HT1080 (cell line): ENCODE measurements around the gene TBC1D5. TPM values are rescaled to one million over a fixed set of nuclear protein-coding genes. Genes with fewer than 3 reads are reported as not detected.
"Not testable (repeated sequence)": the region's sequence is repeated elsewhere in the genome, so short reads cannot be mapped to it uniquely, and the experiment has no call there.

ENCODE experiments used
- DNase-seq: peaks from one replicate; pipeline ENCODE4 v3.0.0-alpha.2; 2015; ENCODE audit warnings: low read depth
- total RNA-seq: library from RNA; depleted of rRNA; stranded (reverse); fragments of >200 nt; shearing (Covaris generic); gene quantifications from 2 replicates; pipeline ENCODE4 v1.2.3, GENCODE V29; 2014

Gene TBC1D5
- total RNA-seq, 1 experiment from 2014 or later, result 42.2 TPM

DNA sequence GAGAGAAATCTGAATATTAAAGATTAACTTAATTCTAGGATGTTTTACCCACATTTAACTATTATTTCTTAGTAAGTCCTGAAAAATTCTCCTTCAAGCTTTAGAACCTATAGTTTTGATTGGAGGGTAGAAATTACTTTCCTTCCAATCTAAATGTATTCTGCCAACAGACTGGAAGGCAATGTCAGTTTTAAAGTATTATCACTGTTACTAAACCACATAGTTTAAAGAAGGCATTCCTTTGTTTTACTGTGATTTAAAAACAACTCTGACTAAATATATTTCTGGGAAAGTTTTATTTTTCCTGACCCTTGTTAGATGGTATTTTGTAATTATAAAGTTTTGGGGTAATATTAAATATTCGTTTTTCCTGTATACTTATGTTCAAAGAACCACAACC, 382.5 kb downstream of the TBC1D5 start:
- no peak for DNase-seq

DNA sequence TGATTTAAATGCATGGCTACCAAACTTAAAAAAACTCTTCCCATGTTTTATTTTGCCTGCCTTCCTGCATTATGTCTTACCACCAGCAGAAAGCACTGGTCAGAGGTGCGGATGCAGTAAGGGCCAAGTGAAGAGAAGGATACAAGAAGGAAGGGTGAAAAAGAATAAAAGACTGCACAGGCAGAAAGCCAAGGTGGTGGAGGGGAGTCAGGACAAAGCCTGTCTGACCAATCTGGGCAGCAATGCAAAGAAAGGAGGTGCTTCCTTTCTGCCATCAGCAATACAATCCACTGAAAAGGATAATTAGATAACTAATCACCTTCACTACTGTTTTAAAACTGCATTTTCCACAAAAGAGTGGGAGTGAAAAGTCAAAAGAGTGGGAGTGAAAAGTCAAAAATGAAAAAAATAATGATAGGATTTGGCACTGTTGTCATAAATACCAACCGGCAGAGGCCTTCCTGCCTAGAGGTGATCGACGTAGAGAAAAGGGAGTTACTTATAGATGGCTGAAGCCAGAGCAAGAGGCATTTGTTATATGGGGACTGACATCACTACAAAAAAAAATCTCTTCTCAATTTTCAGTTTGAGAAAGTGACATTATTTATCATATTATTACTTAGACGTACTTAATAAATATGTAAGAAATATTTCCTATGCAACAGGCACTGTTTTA, 385.3 kb downstream of the TBC1D5 start:
- no peak for DNase-seq

DNA sequence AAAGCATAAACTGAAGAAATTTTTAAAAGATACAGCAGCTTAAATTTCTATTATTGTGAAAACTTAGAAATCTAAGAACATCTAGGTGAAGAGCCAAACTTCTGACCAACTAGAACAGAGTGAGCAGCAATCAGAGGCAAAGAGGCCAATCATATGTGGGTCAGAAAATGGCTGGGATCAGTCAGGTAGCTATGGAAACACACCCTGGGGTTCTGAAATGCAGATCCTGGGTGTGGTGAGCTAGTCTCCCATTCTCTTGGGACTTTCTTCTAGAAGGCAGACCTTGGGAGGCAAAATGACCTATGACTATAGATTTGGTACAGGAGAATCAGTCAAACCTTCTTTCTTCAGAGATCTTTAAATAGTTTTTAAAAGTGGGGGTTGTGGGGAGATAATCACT, 385.8 kb downstream of the TBC1D5 start:
- no peak for DNase-seq

DNA sequence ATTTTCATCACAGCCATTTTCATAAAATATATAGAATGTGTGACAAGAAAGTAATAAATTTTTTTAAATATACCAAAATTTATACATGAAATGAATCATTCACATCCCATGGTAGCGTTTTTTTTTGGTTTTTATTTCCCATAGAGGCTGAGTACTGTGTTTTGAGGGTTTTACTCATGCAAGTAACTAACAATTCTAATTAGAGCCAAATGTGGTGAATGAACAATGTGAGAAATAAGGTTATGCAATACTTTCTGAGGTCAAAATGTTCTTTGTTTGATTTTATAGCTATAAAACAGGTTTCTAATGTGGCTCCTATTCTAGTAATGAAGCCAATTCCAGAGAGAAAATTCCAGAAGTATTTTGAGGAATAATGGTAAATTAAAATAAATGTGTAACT, 386.8 kb downstream of the TBC1D5 start:
- DNase-seq, result no peak

DNA sequence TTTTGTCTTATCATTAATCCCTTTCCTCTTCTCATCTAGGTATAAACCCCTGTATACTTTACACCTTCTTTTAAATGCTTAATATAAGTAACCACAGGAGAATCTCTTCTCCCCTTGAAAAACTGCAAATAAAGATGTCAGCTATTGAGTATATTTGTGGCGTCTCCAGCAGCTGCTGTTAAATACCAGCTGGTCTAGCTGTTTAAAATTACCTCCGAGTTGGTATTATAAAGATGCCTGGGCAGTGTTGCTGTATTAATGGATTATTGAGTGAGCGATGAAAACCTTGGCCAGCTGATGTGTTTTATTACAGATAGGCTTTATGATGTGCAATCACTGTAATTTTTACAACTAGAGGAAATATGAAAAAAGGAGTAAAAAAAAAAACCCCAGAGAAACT, 388.1 kb downstream of the TBC1D5 start:
- DNase-seq, result no peak

DNA sequence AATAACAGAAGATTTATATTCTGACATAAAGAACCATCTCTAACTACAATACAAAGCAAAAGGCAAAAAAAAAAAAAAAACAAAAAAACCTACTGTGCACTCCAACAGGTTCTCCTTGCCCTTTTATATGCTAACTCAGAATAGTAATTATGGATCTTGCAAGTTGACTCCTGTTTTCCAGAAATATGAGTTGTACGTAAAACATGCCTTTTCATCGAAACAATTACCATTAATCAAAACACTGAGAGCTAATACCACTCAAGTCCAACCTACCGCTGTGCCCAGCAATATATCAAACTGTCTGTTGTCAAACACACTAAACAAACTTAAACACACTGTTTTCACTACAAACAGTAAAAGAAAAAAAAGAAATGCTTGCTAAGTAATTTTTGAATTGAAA, 389.8 kb downstream of the TBC1D5 start:
- DNase-seq, result no peak

DNA sequence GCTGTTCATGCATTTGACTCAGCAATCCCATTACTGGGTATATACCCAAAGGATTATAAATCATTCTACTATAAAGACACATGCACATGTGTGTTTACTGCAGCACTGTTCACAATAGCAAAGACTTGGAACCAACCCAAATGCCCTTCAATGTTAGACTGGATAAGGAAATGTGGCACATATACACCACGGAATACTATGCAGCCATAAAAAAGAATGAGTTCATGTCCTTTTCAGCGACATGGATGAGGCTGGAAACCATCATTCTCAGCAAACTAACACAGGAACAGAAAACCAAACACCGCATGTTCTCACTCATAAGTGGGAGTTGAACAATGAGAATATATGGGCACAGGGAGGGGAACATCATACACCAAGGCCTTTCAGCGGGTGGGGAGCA, 391.2 kb downstream of the TBC1D5 start:
- not testable (repeated sequence) for DNase-seq

DNA sequence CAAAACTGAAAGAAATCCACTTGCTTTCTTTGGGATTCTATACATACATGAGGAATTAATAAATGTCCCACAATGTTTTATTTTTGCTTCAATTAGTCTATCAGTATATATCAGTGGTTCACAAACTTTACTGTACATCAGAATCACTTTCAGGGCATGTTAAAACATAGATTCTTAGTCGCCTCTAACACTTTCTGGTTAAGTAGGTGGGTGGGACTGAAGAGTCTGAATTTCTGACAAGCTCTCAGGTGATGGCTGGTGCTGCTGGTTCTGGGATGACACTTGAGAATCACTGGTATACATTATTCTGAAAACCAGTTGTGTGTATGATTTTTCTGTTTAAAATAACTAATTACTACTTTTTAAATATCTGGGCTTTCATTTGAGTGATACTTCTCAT, 393.3 kb downstream of the TBC1D5 start:
- no peak for DNase-seq

DNA sequence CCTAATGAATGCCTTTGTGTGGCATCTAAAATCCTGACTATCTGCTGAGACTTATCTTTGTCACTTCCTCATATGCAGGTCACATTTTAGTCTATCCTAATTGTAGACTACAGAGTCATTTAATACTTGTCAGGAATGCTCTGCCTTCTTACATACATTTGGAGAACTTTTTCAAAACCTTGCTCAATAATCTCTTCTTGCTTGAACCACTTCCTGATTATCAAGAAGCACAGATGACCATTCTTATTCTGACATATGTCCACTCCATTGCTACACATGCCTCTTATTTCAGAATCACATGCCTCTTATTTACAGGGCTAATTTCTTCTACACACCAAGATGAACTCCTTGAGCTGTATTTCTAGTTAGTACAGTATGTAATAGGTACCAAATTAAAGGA, 400.3 kb downstream of the TBC1D5 start:
- no peak for DNase-seq

DNA sequence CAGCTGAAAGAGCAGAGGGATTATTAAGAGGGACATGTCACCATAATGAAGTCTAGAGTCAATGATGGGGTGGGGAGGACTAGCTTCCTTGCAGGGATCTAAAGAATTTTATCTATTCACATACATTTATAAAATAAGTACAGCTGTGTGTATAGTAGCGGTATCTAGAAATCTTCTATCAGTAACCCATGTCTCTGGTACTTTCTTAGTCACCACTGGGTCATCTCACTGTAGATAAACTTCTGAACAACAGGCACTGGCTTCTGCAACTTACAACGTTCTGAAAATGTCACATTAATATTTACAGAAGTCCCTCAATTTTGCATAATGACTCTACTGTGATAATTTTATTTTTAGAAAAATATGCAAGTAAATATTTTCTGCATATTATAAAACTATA, 401.7 kb downstream of the TBC1D5 start:
- DNase-seq, result no peak

DNA sequence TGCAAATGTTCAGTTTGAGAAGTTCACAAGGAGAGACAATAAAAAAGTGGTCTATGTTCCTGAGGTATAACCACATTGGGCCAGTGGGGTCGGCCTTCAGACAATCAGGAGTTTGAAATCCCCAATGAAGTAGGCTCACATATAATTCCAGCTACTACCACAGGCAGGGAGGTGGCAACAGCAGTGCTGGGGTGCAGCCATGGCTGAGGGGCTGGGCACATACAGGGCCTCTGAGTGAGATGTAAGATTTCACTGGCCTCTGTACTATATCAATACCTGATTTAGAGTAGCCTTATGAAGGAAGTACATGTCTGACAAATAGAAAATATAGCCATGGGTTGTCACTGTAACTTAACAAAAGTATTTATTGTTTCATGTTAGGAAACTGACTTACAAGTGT, 402.2 kb downstream of the TBC1D5 start:
- DNase-seq, result no peak

DNA sequence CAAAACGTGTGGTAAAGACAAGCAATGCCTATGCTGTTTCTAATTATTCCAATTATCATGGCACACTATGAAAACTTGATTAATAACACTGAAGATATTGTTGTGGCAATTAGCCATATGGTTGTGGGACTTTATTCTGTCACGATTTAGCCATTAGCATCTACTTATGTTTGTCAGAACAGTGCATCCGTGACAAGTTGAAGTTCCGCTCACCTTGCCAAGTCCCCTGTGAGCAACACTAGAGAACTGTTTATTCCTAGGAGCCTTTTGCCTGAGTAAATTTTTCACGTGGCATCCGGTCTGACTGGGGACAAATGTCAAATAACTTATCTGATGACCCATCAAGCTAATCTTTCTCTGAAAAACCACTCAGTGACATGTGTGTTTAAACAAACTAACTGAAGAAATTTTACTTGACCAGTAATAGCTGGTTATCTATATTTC, 403.3 kb downstream of the TBC1D5 start:
- DNase-seq, result no peak

DNA sequence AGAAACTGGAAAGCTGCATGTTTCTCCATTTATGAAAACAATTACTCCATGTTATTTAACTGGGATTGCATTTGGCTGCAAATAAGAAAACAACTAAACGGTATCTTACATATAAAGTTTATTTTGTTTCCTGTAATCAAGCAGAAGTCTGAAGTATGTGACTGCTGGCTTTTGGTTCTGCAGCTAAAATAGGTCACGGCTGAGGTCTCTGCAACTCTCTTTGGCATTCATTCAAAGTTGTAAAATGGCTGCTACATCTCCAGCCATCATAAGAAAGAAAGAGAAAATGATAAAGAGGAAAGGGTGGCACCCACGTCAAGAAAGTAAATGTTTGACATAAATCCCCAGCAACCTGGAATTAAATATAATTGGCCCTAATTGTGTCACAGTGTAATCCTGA, 406.1 kb downstream of the TBC1D5 start:
- DNase-seq, result no peak

DNA sequence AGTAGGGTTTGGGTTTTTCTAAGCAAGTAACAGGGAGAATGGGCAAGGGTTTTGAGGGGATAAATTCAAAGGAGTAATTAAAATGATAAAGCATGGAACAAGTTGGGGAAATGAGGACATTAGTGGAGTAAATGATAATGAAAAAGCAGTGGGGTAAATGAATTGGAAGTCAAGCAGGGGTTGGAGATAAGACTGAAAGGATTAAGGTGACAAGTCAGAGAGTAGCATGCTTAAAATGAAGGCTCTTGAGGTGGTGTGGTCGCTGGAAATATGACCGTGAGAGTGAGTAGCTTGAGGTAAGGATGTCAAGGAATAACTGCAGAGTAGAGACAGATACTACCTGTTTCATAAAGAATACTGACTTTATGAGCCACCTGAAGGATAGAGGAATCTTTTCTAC, 408.5 kb downstream of the TBC1D5 start:
- no peak for DNase-seq

DNA sequence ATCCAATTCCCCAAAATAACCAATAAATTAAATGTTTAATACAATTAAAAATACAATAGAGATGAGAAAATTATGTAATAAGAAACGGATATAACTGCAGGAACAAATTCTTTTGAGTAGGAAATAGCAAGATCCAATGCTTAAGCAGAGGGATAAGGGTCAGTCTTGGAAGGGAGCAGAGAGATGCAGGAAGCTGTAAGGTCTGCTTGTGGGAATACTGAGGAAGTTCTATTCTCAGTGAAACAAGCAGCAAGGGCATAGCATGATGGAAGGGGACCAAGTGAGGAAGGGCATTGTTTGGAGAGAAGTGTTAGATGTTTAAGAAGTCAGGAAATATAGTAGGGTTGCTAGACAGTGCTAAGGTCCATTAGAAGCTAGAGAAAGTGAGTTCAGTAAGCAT, 409.0 kb downstream of the TBC1D5 start:
- no peak for DNase-seq

DNA sequence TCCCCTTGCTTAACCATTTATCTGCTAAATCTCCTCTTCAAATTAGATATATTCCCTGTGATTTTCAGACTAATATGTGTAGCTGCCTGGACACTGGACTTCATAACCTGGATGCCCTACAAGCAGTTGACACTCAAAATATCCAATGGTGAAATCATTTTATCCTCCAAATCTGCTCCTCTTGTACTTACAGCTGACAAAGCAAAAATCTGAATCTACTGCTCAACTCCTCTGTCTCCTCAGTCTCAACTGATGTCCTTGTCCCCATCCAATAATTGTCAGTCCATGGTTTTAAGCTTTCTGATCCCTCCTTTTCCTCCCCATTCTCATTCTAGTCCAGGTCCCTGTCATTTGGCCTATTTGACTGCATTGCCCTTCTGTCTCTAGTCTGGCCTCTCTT, 411.8 kb downstream of the TBC1D5 start:
- no peak for DNase-seq

DNA sequence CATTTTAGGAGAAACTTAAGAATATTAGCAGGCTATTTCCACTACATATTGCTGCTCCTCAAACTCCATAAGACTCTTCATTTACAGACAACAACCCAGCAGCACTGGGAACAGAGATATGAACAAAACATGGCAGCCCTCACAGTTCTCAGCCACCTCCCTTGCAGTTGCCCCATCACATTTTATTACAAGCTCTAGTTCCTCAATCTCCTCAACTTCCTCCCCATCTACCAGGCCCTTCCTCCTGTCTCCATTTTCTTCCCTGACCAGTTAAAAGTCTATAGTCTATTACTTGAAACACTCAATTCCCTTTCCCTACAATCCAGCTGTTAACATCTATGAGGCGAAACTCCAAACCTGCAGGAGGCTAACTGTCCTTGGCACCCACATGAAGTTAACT, 412.5 kb downstream of the TBC1D5 start:
- no peak for DNase-seq

DNA sequence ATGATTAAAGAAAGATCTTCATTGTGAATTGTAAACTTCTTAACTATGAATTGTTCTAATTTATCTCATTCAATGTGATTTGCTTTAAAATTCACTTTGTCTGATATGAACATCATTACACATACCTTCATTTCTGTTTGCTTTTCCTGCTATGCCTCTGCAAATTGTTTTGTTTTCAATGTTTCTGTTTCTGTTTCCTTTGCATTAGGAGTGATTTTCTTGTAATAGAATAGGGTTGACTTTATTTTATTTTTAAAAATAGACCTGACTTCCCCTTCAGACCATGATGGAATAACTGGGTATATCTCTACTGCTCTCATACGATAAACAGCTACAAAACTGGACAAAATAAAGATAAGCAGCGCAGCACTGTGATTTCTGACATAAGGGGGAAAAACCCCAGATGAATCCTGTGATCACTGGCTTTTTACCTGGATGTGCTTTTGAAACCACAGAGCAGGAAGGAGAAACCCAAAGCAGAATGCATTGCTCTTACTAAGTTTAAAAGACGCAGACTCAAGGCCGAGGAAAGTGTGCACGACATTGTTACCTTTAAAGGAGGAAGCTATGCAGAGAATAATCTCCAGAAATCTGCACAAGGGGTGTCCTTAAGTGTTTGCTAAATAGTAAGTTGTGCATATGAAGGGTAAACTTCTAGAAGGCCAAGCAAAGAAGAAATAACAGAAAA, 420.2 kb downstream of the TBC1D5 start:
- no peak for DNase-seq

DNA sequence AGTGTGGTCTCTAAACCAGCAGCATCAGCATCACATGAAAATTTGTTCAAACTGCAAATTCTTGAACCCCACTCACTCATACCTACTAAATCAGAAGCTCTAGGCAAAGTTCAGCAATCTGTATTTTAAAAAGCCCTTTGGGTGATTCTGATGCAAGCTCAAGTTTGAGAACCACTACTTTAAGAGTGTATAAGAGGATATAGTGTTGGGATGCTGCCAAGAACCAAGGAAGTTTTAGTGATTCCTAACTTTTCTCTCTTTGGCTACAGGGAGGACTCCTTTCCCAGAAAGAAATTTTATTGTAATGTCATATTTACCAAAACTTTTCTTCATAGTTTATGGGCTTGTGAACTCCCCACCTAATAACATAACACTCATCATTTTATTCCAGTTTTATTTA, 422.2 kb downstream of the TBC1D5 start:
- no peak for DNase-seq

DNA sequence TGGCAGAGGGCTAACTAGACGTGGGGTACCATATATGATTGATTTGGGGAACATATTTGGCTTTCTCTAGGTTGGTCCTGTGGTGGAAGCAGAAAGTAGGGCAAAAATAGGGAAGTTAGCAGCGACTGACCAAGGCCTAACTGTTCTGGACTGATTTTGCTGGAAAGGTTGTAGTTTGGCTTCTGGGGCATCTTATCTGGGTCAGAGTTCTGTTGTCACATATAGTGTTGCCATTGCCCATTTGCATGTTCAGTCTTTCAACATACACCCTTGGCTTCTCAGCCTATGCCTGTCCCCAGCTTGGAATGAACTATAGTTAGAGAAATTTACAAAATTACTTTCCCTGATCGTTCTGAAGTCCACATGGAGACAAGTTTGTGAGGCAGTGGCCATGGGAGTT, 426.5 kb downstream of the TBC1D5 start:
- DNase-seq, result no peak

DNA sequence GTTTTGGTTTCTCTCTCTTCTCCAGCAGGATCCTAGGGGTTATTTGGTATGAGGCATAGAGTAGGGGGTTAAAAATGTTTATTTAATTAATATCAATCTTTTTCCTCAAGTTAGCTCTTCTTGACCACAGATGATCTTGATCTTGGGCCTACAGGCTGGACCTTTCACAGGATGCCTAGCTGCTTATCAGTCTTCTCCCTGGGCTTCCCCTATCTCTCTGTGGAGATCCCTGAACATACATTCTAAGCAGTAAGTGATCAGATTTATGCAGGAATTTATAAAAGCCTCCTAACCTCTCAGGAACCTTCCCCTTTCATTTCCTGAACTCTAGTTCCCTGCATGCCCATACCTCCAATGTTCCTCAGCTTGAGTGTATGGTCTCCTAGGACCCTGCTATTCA, 428.3 kb downstream of the TBC1D5 start:
- DNase-seq, result no peak

DNA sequence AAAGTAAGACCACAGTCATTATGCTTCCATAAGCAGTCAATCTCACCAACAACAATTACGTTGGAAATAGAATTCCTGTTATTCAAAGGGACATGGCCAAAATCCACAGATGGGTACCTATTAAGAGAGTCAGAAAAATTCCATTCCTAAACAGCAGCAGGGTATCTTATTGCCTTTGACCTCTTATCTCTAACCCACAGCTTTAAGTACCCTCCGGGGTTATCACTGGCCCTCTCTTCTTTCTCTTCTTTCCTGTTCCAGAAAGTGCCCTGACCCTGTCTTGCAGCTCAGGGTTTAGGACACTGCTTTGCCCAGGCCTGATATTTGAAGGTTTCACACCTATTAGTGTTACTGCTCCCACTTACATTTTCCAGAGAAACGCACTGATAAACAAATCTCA, 428.7 kb downstream of the TBC1D5 start:
- DNase-seq, result no peak

DNA sequence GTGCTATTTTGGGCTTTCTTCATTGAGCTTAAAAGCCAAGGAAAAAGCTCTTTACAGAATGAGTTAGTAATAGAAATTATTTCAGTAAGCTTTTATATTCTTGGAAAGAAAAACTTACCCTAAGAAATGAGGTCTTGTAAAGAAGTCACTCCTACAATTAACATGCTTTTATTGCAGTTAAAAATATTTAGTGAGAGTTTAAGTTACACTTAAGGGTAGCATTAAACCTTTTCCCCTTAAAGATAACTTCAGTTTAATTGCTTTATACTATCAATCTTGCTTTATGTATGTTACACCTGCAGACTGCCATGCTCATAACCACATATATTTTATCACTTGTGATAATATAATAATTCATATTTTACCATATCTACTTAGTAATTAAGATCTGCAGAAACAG, 431.4 kb downstream of the TBC1D5 start:
- no peak for DNase-seq
